ENCODE measurements around the gene PDPK1.

Gene PDPK1

GRCh38 chr16:2507052-2507659 lies 30.7 kb upstream of the PDPK1 start:
- DNase-seq (ENCODE audit: low read depth in 3 of 3), result no peak

DNA sequence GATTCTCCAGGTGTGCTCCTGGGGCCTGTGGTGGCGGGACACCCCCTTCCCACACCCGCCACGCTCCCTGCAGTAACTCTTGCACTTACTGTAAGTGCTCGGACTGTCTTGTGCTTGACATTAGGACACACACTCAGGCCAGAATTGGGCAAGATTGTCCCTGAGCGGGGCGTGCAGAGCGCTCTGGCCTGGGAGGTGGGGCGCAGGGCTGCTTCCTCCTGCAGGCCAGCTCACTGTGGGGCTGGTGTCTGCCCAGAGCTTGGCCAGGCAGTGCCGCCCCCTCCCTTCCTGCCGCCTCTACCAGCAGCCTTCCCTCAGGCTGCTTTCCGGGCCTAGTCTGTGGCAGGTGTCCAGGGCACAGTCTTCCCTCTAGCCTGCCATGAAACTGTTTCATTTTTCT lies 30.2 kb upstream of the PDPK1 start:
- DNase-seq (ENCODE audit: low read depth in 3 of 3), result no peak

- no peak for DNase-seq (ENCODE audit: low read depth in 3 of 3)
These were observed 29.0 kb upstream of the PDPK1 start for GRCh38 chr16:2508722-2509400.

DNA sequence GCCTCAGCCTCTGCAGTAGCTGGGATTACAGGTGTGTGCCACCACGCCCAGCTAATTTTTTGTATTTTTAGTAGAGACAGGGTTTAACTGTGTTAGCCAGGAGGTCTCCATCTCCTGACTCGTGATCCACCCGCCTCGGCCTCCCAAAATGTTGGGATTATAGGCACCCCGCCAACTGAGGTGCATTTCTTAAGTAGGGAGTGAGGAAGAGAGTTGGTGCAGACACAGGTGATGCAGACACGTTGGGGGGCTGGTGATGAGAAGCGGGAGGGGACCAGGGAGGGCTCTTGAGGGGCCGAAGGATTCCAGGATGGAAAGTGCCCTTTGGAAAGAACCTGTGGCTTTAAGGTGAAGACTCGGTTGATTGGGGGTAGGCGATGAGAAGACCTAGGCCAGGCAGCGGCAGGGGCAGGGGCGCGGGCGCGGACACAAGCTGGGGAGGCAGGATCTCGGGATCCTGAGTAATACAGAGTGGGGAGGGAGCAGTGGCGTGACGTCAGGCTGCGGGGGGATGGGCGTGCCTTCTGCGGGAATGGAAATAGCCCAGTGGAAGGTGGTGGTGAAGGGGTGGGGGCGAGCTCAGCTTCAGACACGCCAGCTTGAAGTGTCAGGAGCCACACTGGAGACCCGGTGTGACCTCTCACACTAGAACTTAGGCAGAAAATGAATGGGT lies 26.6 kb upstream of the PDPK1 start:
- no peak for DNase-seq (ENCODE audit: low read depth in 3 of 3)

- no peak for DNase-seq (ENCODE audit: low read depth in 3 of 3)
These were observed 25.7 kb upstream of the PDPK1 start for GRCh38 chr16:2511996-2512734.

DNA sequence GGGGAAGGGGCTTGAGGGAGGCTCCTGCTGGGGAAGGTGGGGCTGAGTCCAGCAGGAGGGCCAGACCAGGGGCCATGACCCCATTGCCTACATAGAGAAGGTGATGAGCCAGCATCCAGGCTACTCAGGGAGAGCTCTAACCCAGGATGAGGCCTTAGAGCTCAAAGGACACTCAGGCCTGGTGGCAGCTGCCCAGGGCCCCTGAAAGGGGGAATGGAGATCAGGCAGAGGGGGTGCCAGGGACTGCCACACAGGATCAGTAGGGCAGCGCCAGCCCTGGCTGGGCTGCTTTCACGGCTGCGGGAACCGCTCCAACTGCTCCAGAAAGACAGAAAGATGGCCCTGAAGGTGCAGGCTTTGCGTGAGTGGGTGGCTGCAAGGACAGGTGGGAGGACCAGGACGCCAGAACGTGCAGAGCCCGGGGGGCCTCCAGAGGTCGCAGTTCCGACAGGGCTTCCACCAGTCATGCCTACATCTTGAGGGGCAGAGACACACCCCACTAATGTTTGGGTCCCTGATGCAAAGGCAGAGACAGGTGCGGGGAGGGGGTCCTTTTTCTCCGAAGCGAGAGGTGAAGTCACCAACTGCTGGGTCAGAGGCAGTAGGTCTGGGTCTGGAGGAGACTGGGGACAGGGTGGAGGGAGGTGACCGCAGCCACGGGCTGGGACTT lies 25.0 kb upstream of the PDPK1 start:
- DNase-seq (ENCODE audit: low read depth in 3 of 3), result no peak

GRCh38 chr16:2513405-2514332 lies 24.2 kb upstream of the PDPK1 start, which contains the start of gene ATP6V0C:
Gene ATP6V0C (plus strand): TSS chr16:2513952. CDS start chr16:2514104, 152 bp downstream.
- peak; percentile 82 to 86 (median 83) for DNase-seq (ENCODE audit: low read depth in 3 of 3)

DNA sequence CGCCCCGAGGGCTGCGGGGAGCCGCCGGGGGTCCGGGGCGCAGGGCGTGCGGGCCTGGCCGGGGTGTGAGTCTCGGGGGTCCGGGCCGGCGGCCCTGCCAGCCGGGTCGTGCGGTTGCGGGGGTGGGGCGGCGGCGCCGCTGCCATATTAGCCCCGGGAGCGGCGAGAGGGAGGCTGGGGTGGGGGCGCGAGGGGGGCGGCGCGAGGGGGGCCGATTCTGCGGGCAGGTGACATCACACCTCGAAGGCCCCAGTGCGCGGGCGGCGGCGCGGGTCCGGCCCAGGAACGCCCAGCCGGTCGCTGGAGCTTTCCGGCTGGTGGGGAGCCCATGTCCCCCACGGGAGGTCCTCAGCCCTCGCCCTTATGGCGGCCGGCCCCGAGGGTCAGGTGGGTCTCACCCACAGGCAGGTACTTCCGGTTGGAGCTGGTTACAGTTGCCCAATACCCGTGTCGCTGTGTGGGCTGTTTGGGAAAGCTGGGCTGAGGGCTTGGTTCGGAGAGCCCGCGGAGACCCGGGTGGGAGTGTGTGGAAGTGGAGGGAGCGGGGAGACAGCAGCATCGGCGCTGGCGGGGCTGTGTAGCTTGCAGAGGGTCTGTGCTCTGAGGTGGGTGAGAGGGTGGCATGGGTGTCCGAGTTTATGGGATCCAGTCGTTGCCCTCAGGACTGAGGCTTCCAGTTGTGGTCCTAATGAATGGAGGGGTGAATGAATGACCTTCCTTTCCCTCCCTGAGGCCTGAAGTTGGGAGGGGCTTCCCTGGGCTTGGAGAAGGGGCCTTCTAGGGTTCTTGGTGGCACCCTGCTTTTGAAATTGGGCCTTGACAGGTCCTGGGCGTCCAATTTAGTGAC lies 23.3 kb upstream of the PDPK1 start:
- no peak for DNase-seq (ENCODE audit: low read depth in 3 of 3)

DNA sequence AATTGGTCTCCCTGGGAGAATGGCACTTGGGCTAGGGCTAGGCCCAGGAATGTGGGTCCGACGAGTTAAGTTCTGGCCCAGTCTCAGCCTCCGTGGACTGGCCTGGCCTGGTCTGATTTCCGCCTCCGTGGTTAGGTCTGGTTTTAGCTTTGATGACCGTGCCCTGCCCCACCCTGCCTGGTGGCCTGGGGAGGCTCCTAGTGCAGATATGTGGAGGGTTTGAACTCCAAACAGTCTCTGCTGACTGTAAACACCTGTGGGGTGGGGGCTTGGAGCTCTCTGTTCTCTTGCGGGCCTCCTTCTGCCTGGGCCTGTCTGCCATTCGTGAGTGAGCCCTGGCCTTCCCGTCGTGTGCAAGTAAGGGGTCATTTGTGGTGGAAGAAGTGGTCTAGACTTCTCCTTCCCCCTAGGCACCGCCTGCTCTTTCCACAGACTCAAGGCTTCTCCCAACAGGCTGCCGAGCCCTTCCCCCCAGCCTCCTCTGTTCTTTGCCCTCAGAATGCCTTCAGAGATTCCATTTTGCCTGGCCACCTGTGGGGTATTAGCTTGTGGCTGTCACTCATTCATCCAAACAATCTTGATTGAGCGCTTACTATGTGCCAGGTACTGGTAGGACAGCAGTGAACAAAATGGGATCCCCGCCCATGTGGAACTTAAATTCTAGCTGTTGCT lies 22.5 kb upstream of the PDPK1 start:
- DNase-seq (ENCODE audit: low read depth in 3 of 3), result no peak

DNA sequence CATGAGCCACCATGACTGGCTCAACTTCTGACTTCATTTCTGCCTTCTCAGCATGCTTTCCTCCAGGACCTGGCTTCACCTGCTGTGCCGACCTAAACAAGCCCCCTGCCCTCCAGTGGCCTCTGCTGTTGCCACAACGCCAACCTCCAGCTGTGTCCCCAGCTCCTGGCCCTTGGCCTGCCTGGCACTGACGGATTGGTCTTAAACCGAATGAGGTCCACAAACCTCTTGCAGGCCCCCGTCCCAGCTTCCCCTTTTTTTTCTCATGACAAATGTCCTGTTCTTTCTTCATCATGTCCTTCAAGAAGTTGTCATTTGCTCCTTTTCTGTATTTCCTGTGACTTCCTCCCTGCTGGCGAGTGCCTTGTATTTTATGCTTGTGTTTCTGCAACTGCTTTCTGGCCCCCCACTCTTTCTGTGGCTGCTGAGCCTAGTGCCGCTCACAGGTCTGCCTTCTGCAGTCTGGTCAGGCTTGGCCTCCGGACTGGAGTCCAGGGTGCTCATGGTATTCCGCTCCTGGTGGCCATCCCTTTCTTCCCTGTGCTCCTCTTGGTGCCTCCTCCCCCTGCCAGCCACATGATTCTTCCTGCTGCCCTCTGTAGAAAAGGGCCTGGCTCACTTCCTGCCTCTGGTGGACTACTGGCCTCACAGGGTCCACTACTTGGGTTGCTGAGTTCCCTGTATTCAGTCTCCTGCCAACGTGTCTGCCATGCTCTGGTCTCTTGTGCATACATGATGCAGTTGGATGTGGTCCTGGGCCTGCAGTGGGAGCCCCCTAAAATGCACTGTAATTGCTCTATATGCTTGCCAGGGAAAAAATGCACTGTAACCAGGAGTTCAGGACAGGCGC lies 21.2 kb upstream of the PDPK1 start:
- DNase-seq (ENCODE audit: low read depth in 3 of 3), result no peak

- DNase-seq (ENCODE audit: low read depth in 3 of 3), result no peak
These were observed 19.7 kb upstream of the PDPK1 start for GRCh38 chr16:2517954-2518605.

GRCh38 chr16:2518823-2519710 lies 18.8 kb upstream of the PDPK1 start:
- DNase-seq (ENCODE audit: low read depth in 3 of 3), result no peak

- DNase-seq (ENCODE audit: low read depth in 3 of 3), result no peak
These were observed 18.1 kb upstream of the PDPK1 start for GRCh38 chr16:2519711-2520080.

GRCh38 chr16:2520097-2520783 lies 17.6 kb upstream of the PDPK1 start, which contains the start of gene AMDHD2:
Gene AMDHD2 (plus strand): TSS chr16:2520371. CDS start chr16:2520459, 88 bp downstream.
- DNase-seq (ENCODE audit: low read depth in 3 of 3), result peak; percentile 75 to 84 (median 77)

DNA sequence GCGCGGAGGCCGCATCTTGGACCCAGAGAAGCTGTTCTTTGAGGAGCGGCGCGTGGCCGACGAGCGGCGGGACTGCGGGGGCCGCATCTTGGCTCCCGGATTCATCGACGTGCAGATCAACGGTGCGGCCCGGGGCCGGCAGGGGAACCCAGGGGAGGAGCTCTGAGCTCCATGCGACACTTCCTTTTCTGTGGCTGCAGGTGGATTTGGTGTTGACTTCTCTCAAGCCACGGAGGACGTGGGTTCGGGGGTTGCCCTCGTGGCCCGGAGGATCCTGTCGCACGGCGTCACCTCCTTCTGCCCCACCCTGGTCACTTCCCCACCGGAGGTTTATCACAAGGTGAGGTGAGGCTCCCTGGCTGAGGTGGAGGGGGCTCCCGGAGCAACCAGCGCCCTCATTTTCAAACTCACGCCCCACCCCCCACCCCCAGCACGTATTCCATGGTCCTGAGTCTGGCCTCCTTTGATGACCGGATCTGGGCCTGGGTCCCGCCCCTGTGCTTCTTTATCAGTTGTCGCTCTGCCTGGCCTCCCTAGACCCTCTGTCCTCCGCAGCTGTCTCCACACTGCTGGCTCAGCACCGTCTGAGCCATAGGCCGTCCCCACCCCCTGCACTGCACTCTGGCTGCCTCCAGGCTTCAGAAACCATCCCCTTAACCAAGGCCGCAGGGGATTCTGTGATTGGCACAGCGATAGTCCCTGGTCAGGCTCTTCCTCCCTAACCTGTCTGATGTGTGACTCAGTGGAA lies 16.9 kb upstream of the PDPK1 start:
- DNase-seq (ENCODE audit: low read depth in 3 of 3), result no peak

Data from stimulated activated CD4-positive, alpha-beta T cell treated with anti-CD3 and anti-CD28 coated beads, TNF-alpha, amount 100 ng/mL, for 4 hours (primary cell).